T-helper 2 cell treated with Interferon-gamma antibody and Interleukin-4, amounts not matched to agents 5 μg/mL and 100 μg/mL, for 36 hours (primary cell): ENCODE data around the gene TPM3.
"Not testable (repeated sequence)": the region's sequence is repeated elsewhere in the genome, so short reads cannot be mapped to it uniquely, and the experiment has no call there.

Source experiments
- DNase-seq: peaks from one replicate; pipeline ENCODE4 v3.0.0; 2021; ENCODE audit warnings: low spot score
- H3K27ac Mint-ChIP-seq: one replicate; pipeline ENCODE4 v1.8.0; 2021; ENCODE audit warnings: mild to moderate bottlenecking, mixed read lengths
- H3K27me3 Mint-ChIP-seq: one replicate; pipeline ENCODE4 v1.8.0; 2021; ENCODE audit warnings: low read depth, mixed read lengths
- H3K36me3 Mint-ChIP-seq: one replicate; pipeline ENCODE4 v1.8.0; 2021; ENCODE audit warnings: low read depth, mixed read lengths
- H3K4me1 Mint-ChIP-seq: one replicate; pipeline ENCODE4 v1.8.0; 2021; ENCODE audit warnings: low read depth, mixed read lengths
- H3K4me3 Mint-ChIP-seq: one replicate; pipeline ENCODE4 v1.8.0; 2022; ENCODE audit warnings: mild to moderate bottlenecking, moderate library complexity, mixed read lengths
- H3K9me3 Mint-ChIP-seq: one replicate; pipeline ENCODE4 v1.8.0; 2021; ENCODE audit warnings: mixed read lengths

The TPM3 gene

GRCh38 chr1:154142358-154142757 lies 49.5 kb downstream of the TPM3 start:
- Mint-ChIP-seq H3K27me3 (no peaks in the 10 kb centered on the region), H3K27ac (no peak overlapping the region), H3K4me1 (peaks cover 6% of the 10 kb centered on the region), H3K9me3 (no peaks in the 10 kb centered on the region), H3K4me3 (no peak overlapping the region), H3K36me3 (no peaks in the 10 kb centered on the region)
- no peak for DNase-seq

GRCh38 chr1:154141240-154141639 lies 50.7 kb downstream of the TPM3 start:
- Mint-ChIP-seq H3K36me3 (no peaks in the 10 kb centered on the region), H3K9me3 (no peaks in the 10 kb centered on the region), H3K4me3 (no peak overlapping the region), H3K27ac (no peak overlapping the region), H3K27me3 (no peaks in the 10 kb centered on the region), H3K4me1 (peaks cover 6% of the 10 kb centered on the region)
- no peak for DNase-seq

- Mint-ChIP-seq H3K27me3 (no peaks in the 10 kb centered on the region), H3K4me3 (no peak overlapping the region), H3K27ac (no peak overlapping the region), H3K9me3 (no peaks in the 10 kb centered on the region), H3K36me3 (no peaks in the 10 kb centered on the region), H3K4me1 (peaks cover 2% of the 10 kb centered on the region)
- no peak for DNase-seq
Measured at GRCh38 chr1:154137888-154138287, 54.0 kb downstream of the TPM3 start.

- H3K4me1 Mint-ChIP-seq = peaks cover 13% of the 10 kb centered on the region
- H3K4me3 Mint-ChIP-seq = no peak overlapping the region
- no peak for DNase-seq
- no peaks in the 10 kb centered on the region for H3K27me3 Mint-ChIP-seq
- H3K36me3 Mint-ChIP-seq = no peaks in the 10 kb centered on the region
- H3K27ac Mint-ChIP-seq = no peak overlapping the region
- no peaks in the 10 kb centered on the region for H3K9me3 Mint-ChIP-seq
Measured at GRCh38 chr1:154133256-154133655, 58.6 kb downstream of the TPM3 start.

- Mint-ChIP-seq H3K9me3 (no peaks in the 10 kb centered on the region), H3K27ac (no peak overlapping the region), H3K27me3 (no peaks in the 10 kb centered on the region), H3K36me3 (no peaks in the 10 kb centered on the region), H3K4me1 (peaks cover 13% of the 10 kb centered on the region), H3K4me3 (no peak overlapping the region)
- no peak for DNase-seq
Measured at GRCh38 chr1:154129391-154129970, 62.4 kb downstream of the TPM3 start.

- not testable (repeated sequence) for H3K9me3 Mint-ChIP-seq, H3K36me3 Mint-ChIP-seq, H3K4me1 Mint-ChIP-seq, DNase-seq, H3K27ac Mint-ChIP-seq, H3K4me3 Mint-ChIP-seq, H3K27me3 Mint-ChIP-seq
Measured at GRCh38 chr1:154123205-154123604, 68.7 kb downstream of the TPM3 start.

- H3K4me3 Mint-ChIP-seq = no peak overlapping the region
- no peak for DNase-seq
- H3K4me1 Mint-ChIP-seq = peaks cover 8% of the 10 kb centered on the region
- H3K27me3 Mint-ChIP-seq = peaks cover 3% of the 10 kb centered on the region
- no peaks in the 10 kb centered on the region for H3K36me3 Mint-ChIP-seq
- H3K9me3 Mint-ChIP-seq = no peaks in the 10 kb centered on the region
- H3K27ac Mint-ChIP-seq = no peak overlapping the region
Measured at GRCh38 chr1:154117642-154118041, 74.3 kb downstream of the TPM3 start.

GRCh38 chr1:154115180-154115579 lies 76.7 kb downstream of the TPM3 start:
- Mint-ChIP-seq H3K27me3 (peaks cover 2% of the 10 kb centered on the region), H3K9me3 (no peaks in the 10 kb centered on the region), H3K27ac (peak overlapping the region; percentile 70), H3K36me3 (no peaks in the 10 kb centered on the region), H3K4me3 (peak overlapping the region; percentile 1), H3K4me1 (peaks cover 8% of the 10 kb centered on the region)
- DNase-seq = no peak
